GM23338 (cell line): ENCODE data around the gene SGCD.
"Not testable (repeated sequence)": the region's sequence is repeated elsewhere in the genome, so short reads cannot be mapped to it uniquely, and the experiment has no call there.

ENCODE experiments used
- CTCF ChIP-seq, 2 experiments: fragments of 200-600 bp in 1 of 2; sonication (generic) in 1 of 2; conservative IDR thresholded peaks; 2 replicates each; pipeline versions ENCODE4 v1.5.1 to v1.6.1; 2016 to 2017; ENCODE audit warnings: antibody characterized with exemption in 2 of 2, low read depth in 2 of 2, mild to moderate bottlenecking in 2 of 2, moderate library complexity in 1 of 2
- EZH2 ChIP-seq: fragments of 200-600 bp; sonication (generic); IDR thresholded peaks from one replicate; pipeline ENCODE4 v1.8.0; 2017; ENCODE audit warnings: antibody characterized with exemption, mild to moderate bottlenecking, low read depth; ENCODE audit not compliant: unreplicated experiment
- EZH2phosphoT487 ChIP-seq: fragments of 200-600 bp; sonication (generic); IDR thresholded peaks from one replicate; pipeline ENCODE4 v1.8.1; 2018; ENCODE audit warnings: antibody characterized with exemption; ENCODE audit not compliant: unreplicated experiment
- JUNB ChIP-seq: IDR thresholded peaks from one replicate; pipeline ENCODE4 v1.6.1; 2016; ENCODE audit warnings: antibody characterized with exemption; ENCODE audit not compliant: unreplicated experiment
- NANOG ChIP-seq: IDR thresholded peaks from 2 replicates; pipeline ENCODE4 v1.6.1; 2016; ENCODE audit warnings: antibody characterized with exemption, borderline replicate concordance
- POLR2AphosphoS5 ChIP-seq: IDR thresholded peaks from 2 replicates; pipeline ENCODE4 v1.6.1; 2016; ENCODE audit warnings: antibody characterized with exemption, low read depth
- REST ChIP-seq: IDR thresholded peaks from one replicate; pipeline ENCODE4 v1.6.1; 2018; ENCODE audit warnings: antibody characterized with exemption; ENCODE audit not compliant: unreplicated experiment
- STAT1 ChIP-seq: IDR thresholded peaks from one replicate; pipeline ENCODE4 v1.6.1; 2016; ENCODE audit warnings: antibody characterized with exemption; ENCODE audit not compliant: unreplicated experiment
- ZNF114 ChIP-seq: fragments of 250-450 bp; sonication (Bioruptor Pico); IDR thresholded peaks from 2 replicates; pipeline ENCODE4 v1.5.0; 2020; ENCODE audit warnings: mild to moderate bottlenecking, moderate library complexity

- TF ChIP-seq CTCF (conservative IDR thresholded peaks at IDR 0.05; ENCODE audit: low read depth in 2 of 2); EZH2phosphoT487; EZH2; POLR2AphosphoS5; NANOG; JUNB; REST; STAT1; ZNF114: not testable (repeated sequence)
Measured at GRCh38 chr5:156610582-156610981, 283.6 kb downstream of the SGCD start.
